OCI-LY7 (cell line): ENCODE data around the gene PTPRM. TPM values are rescaled to one million over a fixed set of nuclear protein-coding genes. Genes with fewer than 3 reads are reported as not detected.

ENCODE experiments used
- BruUV-seq: library from RNA; stranded (reverse); fragments of 400-500 nt; replicated peaks from 2 replicates; lab custom pipeline; 2021; lab: Mats Ljungman, UMichigan
- CTCF ChIA-PET: fragments of 300-600 bp; sonication (Branson Sonifier 250); formaldehyde crosslinking; loops from one replicate; lab custom pipeline; 2022; ENCODE audit warnings: antibody characterized with exemption; ENCODE audit not compliant: unreplicated experiment; lab: Charles Lee
- POLR2A ChIA-PET: fragments of 300-600 bp; sonication (Branson Sonifier 250); formaldehyde crosslinking; loops from one replicate; lab custom pipeline; 2022; ENCODE audit warnings: antibody characterized with exemption; lab: Charles Lee
- DNase-seq: peaks from one replicate; pipeline ENCODE4 v3.0.0-alpha.2; 2015; ENCODE audit warnings: low spot score
- H2AFZ ChIP-seq: fragments of 200-600 bp; sonication (generic), shearing (Covaris generic); 2 replicates; pipeline ENCODE4 v1.6.1; 2014; ENCODE audit warnings: mild to moderate bottlenecking, antibody characterized with exemption, low read length, moderate library complexity
- H3K27ac ChIP-seq: fragments of 200-600 bp; sonication (generic); 2 replicates; pipeline ENCODE4 v1.5.1; 2014; ENCODE audit warnings: mixed run types, low read depth, mild to moderate bottlenecking, moderate library complexity, low read length, inconsistent platforms; ENCODE audit not compliant: poor library complexity, severe bottlenecking
- H3K36me3 ChIP-seq: fragments of 200-600 bp; sonication (generic); 2 replicates; pipeline ENCODE4 v1.6.1; 2014; ENCODE audit warnings: mild to moderate bottlenecking, antibody characterized with exemption, low read length, moderate library complexity, mixed read lengths; ENCODE audit not compliant: insufficient read depth
- H3K4me1 ChIP-seq: fragments of 200-600 bp; sonication (generic); 2 replicates; pipeline ENCODE4 v1.5.1; 2014; ENCODE audit warnings: mild to moderate bottlenecking, low read length; ENCODE audit not compliant: insufficient read depth, poor library complexity, severe bottlenecking
- H3K4me2 ChIP-seq: fragments of 200-600 bp; sonication (generic); 2 replicates; pipeline ENCODE4 v1.6.1; 2014; ENCODE audit warnings: mild to moderate bottlenecking, low read length
- H3K4me3 ChIP-seq: fragments of 200-600 bp; sonication (generic); 2 replicates; pipeline ENCODE4 v1.5.1; 2014; ENCODE audit warnings: mild to moderate bottlenecking, low read depth, low read length; ENCODE audit not compliant: poor library complexity, severe bottlenecking
- H3K79me2 ChIP-seq: fragments of 200-600 bp; sonication (generic); 2 replicates; pipeline ENCODE4 v1.6.1; 2016; ENCODE audit warnings: low read depth, mild to moderate bottlenecking, low read length, moderate library complexity, mixed read lengths; ENCODE audit not compliant: insufficient read depth
- H3K9me2 ChIP-seq: fragments of 200-600 bp; sonication (generic); 2 replicates; pipeline ENCODE4 v1.6.1; 2016; ENCODE audit warnings: mild to moderate bottlenecking, low read length, mixed read lengths; ENCODE audit not compliant: insufficient read depth
- H3K9me3 ChIP-seq: fragments of 200-600 bp; sonication (generic); 2 replicates; pipeline ENCODE4 v1.6.1; 2014; ENCODE audit warnings: mild to moderate bottlenecking, mixed run types, low read length, mixed read lengths
- H4K20me1 ChIP-seq: fragments of 200-600 bp; sonication (generic); 2 replicates; pipeline ENCODE4 v1.6.1; 2014; ENCODE audit warnings: mild to moderate bottlenecking, antibody characterized with exemption, low read length, moderate library complexity, mixed read lengths; ENCODE audit not compliant: insufficient read depth
- EZH2phosphoT487 ChIP-seq: fragments of 200-600 bp; sonication (generic); IDR thresholded peaks from 2 replicates; pipeline ENCODE4 v1.6.1; 2018; ENCODE audit warnings: low read depth, borderline replicate concordance, mild to moderate bottlenecking, mixed run types, antibody characterized with exemption, low read length, moderate library complexity, mixed read lengths
- intact Hi-C: fragments of 100-400 bp; cut with micrococcal nuclease; formaldehyde crosslinking; loops from one replicate; pipeline ENCODE4 v1.10.0; 2022; ENCODE audit not compliant: unreplicated experiment
- total RNA-seq, 2 experiments: library from RNA; depleted of rRNA in 1 of 2; stranded (reverse); fragments of >200 nt in 1 of 2; shearing (Covaris generic) in 1 of 2; gene quantifications; 2 replicates each; pipeline ENCODE4 v1.2.3, GENCODE V29; 2014 to 2022
- TF ChIP-seq, protein P1 (sequence below): fragments of 200-600 bp; sonication (generic); conservative IDR thresholded peaks from 2 replicates; pipeline ENCODE4 v1.5.1; 2014; ENCODE audit warnings: mild to moderate bottlenecking, antibody characterized with exemption, low read length, moderate library complexity, mixed read lengths

Gene PTPRM
- total RNA-seq, 2 experiments from 2014 or later: not detected

DNA sequence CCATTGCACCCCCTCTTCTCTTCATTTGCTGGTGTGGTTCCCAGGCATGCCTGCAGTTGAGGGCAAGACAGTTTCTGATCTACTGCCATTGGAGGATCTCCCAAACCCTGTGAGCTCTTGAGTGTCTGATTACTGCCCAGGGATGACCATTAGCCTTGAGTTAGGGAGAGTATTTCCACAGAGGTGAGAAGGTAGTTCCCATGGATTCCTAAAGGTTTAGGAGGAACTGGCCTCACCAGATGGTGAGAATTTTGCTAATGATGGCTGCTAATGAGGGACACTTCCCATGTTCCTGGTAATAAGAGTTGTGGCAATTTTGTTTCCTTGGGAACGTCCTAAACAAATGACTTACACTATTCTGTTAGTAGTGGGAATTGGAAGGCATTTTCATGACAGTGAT, 42.5 kb downstream of the PTPRM start:
- Histone ChIP-seq H4K20me1 (no peaks in the 10 kb centered on the region), H3K27ac (no peak overlapping the region), H3K4me2 (no peak overlapping the region), H3K4me1 (no peaks in the 10 kb centered on the region), H3K79me2 (no peaks in the 10 kb centered on the region), H3K9me3 (no peaks in the 10 kb centered on the region), H3K36me3 (no peaks in the 10 kb centered on the region), H3K4me3 (no peak overlapping the region), H2AFZ (no peak overlapping the region), H3K9me2 (no peaks in the 10 kb centered on the region)
- intact Hi-C loops: loop anchor here (10.0 kb wide), 1 partner anchor 55 kb away; no protein-coding TSS in a partner anchor
- DNase-seq: no peak
- ChIA-PET CTCF (no interaction called here), POLR2A (interaction anchor here (1.3 kb wide), 1 partner anchor 11 kb away, joined by 4 read pairs; no protein-coding TSS in a partner anchor)
- TF ChIP-seq, protein P1, sequence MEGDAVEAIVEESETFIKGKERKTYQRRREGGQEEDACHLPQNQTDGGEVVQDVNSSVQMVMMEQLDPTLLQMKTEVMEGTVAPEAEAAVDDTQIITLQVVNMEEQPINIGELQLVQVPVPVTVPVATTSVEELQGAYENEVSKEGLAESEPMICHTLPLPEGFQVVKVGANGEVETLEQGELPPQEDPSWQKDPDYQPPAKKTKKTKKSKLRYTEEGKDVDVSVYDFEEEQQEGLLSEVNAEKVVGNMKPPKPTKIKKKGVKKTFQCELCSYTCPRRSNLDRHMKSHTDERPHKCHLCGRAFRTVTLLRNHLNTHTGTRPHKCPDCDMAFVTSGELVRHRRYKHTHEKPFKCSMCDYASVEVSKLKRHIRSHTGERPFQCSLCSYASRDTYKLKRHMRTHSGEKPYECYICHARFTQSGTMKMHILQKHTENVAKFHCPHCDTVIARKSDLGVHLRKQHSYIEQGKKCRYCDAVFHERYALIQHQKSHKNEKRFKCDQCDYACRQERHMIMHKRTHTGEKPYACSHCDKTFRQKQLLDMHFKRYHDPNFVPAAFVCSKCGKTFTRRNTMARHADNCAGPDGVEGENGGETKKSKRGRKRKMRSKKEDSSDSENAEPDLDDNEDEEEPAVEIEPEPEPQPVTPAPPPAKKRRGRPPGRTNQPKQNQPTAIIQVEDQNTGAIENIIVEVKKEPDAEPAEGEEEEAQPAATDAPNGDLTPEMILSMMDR: no peak
- no peak for TF ChIP-seq EZH2phosphoT487
- BruUV-seq: no TSS peak

DNA sequence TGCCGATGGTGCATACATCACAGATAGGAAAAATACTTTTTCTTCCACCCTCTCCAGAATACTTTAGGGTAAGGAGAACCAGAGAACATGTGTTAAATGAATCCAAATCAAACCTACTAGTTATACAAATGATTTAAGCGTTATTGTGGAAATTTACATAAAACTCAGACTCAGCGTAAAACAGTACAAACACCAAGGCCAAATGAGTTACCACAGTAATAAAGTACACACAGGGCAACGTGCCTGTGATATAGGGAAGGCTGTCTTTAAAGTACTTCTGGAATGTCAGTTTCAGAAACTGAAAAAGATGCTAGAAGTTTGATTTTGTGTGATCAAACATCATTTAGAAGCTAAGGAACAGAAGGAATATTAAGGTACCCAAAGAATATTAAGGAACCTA, 46.9 kb downstream of the PTPRM start:
- BruUV-seq: no TSS peak

DNA sequence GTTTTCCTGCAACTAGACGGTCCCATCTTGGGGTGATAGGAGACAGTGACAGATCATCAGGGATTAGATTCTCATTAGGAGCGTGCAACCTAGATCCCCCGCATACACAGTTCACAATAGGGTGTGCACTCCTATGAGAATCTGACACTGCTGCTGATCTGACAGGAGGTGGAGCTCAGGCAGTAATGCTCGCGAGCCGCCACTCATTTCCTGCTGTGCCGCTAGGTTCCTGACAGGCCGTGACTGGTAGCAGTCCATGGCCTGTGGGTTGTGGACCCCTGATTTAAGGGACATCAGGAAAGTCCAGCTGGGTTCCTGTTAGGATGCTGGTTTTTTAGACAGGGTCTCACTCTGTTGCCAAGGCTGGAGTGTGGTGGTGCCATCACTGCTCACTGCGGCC, 48.7 kb downstream of the PTPRM start:
- ChIA-PET CTCF (no interaction called here), POLR2A (no interaction called here)
- Histone ChIP-seq H3K9me2 (no peaks in the 10 kb centered on the region), H3K4me1 (no peaks in the 10 kb centered on the region), H3K4me3 (no peak overlapping the region), H3K27ac (no peak overlapping the region), H3K4me2 (no peak overlapping the region), H3K9me3 (no peaks in the 10 kb centered on the region), H3K79me2 (no peaks in the 10 kb centered on the region), H4K20me1 (no peaks in the 10 kb centered on the region), H2AFZ (no peak overlapping the region), H3K36me3 (no peaks in the 10 kb centered on the region)
- intact Hi-C loops: no loop called here
- DNase-seq: no peak
- TF ChIP-seq, protein P1: no peak
- no peak for TF ChIP-seq EZH2phosphoT487
- no TSS peak for BruUV-seq

More for the DNA sequence above, 46.9 kb downstream of the PTPRM start:
- Histone ChIP-seq H3K9me3 (no peaks in the 10 kb centered on the region), H3K27ac (no peak overlapping the region), H3K36me3 (no peaks in the 10 kb centered on the region), H3K4me3 (no peak overlapping the region), H4K20me1 (no peaks in the 10 kb centered on the region), H3K4me2 (no peak overlapping the region), H3K79me2 (no peaks in the 10 kb centered on the region), H3K4me1 (no peaks in the 10 kb centered on the region), H2AFZ (no peak overlapping the region), H3K9me2 (no peaks in the 10 kb centered on the region)
- ChIA-PET CTCF (no interaction called here), POLR2A (no interaction called here)
- TF ChIP-seq, protein P1: no peak
- no peak for TF ChIP-seq EZH2phosphoT487
- intact Hi-C loops: no loop called here
- DNase-seq: no peak
